ENCODE results near the gene ZNF497.

The ZNF497 gene

GRCh38 chr19:58328999-58329398 lies 33.6 kb downstream of the ZNF497 start:
- H3K4me3 ChIP-seq (ENCODE audit: low read depth in 1 of 2, low read length in 1 of 2), result no peak overlapping the region
- H3K27me3 ChIP-seq, result no peaks in the 10 kb centered on the region
- H3K36me3 ChIP-seq, result no peaks in the 10 kb centered on the region
- H3K4me1 ChIP-seq (ENCODE audit: control insufficient read depth in 1 of 2, insufficient read depth in 1 of 2, low read depth in 1 of 2, low read length in 1 of 2), result peaks cover 17 to 21% of the 10 kb centered on the region in 2 experiments
- no peak overlapping the region for H3K27ac ChIP-seq
- no peaks in the 10 kb centered on the region for H3K9me3 ChIP-seq
- no peak for TF ChIP-seq CTCF (IDR thresholded peaks at IDR 0.05)

- peak within 1 kb of the TSS; percentile 78 to 94 for H3K4me3 ChIP-seq (ENCODE audit: low read depth in 1 of 2, low read length in 1 of 2)
- H3K4me1 ChIP-seq (ENCODE audit: control insufficient read depth in 1 of 2, insufficient read depth in 1 of 2, low read depth in 1 of 2, low read length in 1 of 2), result peaks cover 17 to 21% of the 10 kb centered on the region in 2 experiments
- no peaks in the 10 kb centered on the region for H3K27me3 ChIP-seq
- no peaks in the 10 kb centered on the region for H3K9me3 ChIP-seq
- no peaks in the 10 kb centered on the region for H3K36me3 ChIP-seq
- H3K27ac ChIP-seq, result peak within 1 kb of the TSS; percentile 75
- no peak for TF ChIP-seq CTCF (IDR thresholded peaks at IDR 0.05)
Observed at GRCh38 chr19:58326914-58327726, 35.4 kb downstream of the ZNF497 start, which contains the start of gene ZSCAN22. Gene ZSCAN22, plus strand, starts transcription at chr19:58326994. Its CDS starts 7,809 bp downstream, at chr19:58334803.

GRCh38 chr19:58326501-58326913 lies 36.0 kb downstream of the ZNF497 start:
- H3K9me3 ChIP-seq, result no peaks in the 10 kb centered on the region
- H3K36me3 ChIP-seq, result no peaks in the 10 kb centered on the region
- no peaks in the 10 kb centered on the region for H3K27me3 ChIP-seq
- H3K4me1 ChIP-seq (ENCODE audit: control insufficient read depth in 1 of 2, insufficient read depth in 1 of 2, low read depth in 1 of 2, low read length in 1 of 2), result peaks cover 17 to 21% of the 10 kb centered on the region in 2 experiments
- peak overlapping the region; percentile 75 for H3K27ac ChIP-seq
- no peak for TF ChIP-seq CTCF (IDR thresholded peaks at IDR 0.05)
- peak overlapping the region; percentile 78 to 94 for H3K4me3 ChIP-seq (ENCODE audit: low read depth in 1 of 2, low read length in 1 of 2)

- H3K27ac ChIP-seq, result no peak overlapping the region
- no peaks in the 10 kb centered on the region for H3K36me3 ChIP-seq
- peaks cover 17 to 21% of the 10 kb centered on the region in 2 experiments for H3K4me1 ChIP-seq (ENCODE audit: control insufficient read depth in 1 of 2, insufficient read depth in 1 of 2, low read depth in 1 of 2, low read length in 1 of 2)
- no peaks in the 10 kb centered on the region for H3K9me3 ChIP-seq
- H3K4me3 ChIP-seq (ENCODE audit: low read depth in 1 of 2, low read length in 1 of 2), result no peak overlapping the region
- no peak for TF ChIP-seq CTCF (IDR thresholded peaks at IDR 0.05)
- H3K27me3 ChIP-seq, result no peaks in the 10 kb centered on the region
Observed at GRCh38 chr19:58325311-58326022, 37.1 kb downstream of the ZNF497 start.

GRCh38 chr19:58319241-58319640 lies 43.3 kb downstream of the ZNF497 start:
- Histone ChIP-seq H3K27me3 (no peaks in the 10 kb centered on the region), H3K9me3 (no peaks in the 10 kb centered on the region), H3K4me3 (ENCODE audit: low read depth in 1 of 2, low read length in 1 of 2) (no peak overlapping the region), H3K36me3 (peaks cover 10% of the 10 kb centered on the region), H3K4me1 (ENCODE audit: control insufficient read depth in 1 of 2, insufficient read depth in 1 of 2, low read depth in 1 of 2, low read length in 1 of 2) (no peaks in the 10 kb centered on the region), H3K27ac (no peak overlapping the region)
- no peak for TF ChIP-seq CTCF (IDR thresholded peaks at IDR 0.05)

All from neutrophil (primary cell).